H7 (cell line): ENCODE data around the gene POLE3. TPM values are rescaled to one million over a fixed set of nuclear protein-coding genes. Genes with fewer than 3 reads are reported as not detected.
"Not testable (repeated sequence)": the region's sequence is repeated elsewhere in the genome, so short reads cannot be mapped to it uniquely, and the experiment has no call there.

Source experiments
- DNase-seq: peaks from one replicate; pipeline ENCODE4 v3.0.0; 2012
- H3K27me3 ChIP-seq: 2 replicates; pipeline ENCODE4 v1.6.0; 2011; ENCODE audit warnings: mild to moderate bottlenecking, low read length; ENCODE audit not compliant: control insufficient read depth, insufficient read depth
- H3K36me3 ChIP-seq: replicated peaks from 2 replicates; pipeline ENCODE4 v1.5.1; 2011; ENCODE audit warnings: low read length; ENCODE audit not compliant: control insufficient read depth, insufficient read depth
- H3K4me3 ChIP-seq: 2 replicates; pipeline ENCODE4 v1.5.1; 2011; ENCODE audit warnings: low read depth, mild to moderate bottlenecking, control low read depth, low read length, moderate library complexity; ENCODE audit not compliant: insufficient read depth
- total RNA-seq: library from RNA; depleted of rRNA; stranded (reverse); fragments of >200 nt; shearing (Covaris generic); gene quantifications from 2 replicates; pipeline ENCODE4 v1.2.3, GENCODE V29; 2014; rRNA removed

Gene POLE3
- total RNA-seq, result 61.2 and 61.6 TPM in 2 replicates

GRCh38 chr9:113410207-113410864, at the start of gene POLE3, which contains the start of gene C9orf43:
Gene POLE3 (minus strand): TSS chr9:113410675. CDS start chr9:113410293, 382 bp downstream.
Gene C9orf43 (plus strand): TSS chr9:113410747. CDS start chr9:113413494, 2,747 bp downstream.
- peak; percentile 95 for DNase-seq
- peaks cover 13% of the 10 kb centered on the region for H3K36me3 ChIP-seq
- H3K27me3 ChIP-seq, result no peaks in the 10 kb centered on the region
- H3K4me3 ChIP-seq, result peak within 1 kb of the TSS; percentile 93

- DNase-seq, result no peak
- no peak overlapping the region for H3K4me3 ChIP-seq
- H3K36me3 ChIP-seq, result no peaks in the 10 kb centered on the region
- H3K27me3 ChIP-seq, result no peaks in the 10 kb centered on the region
Observed at GRCh38 chr9:113456235-113456634, 45.8 kb upstream of the POLE3 start.

GRCh38 chr9:113454914-113455761, 44.7 kb upstream of the POLE3 start:
- DNase-seq, result no peak
- no peak overlapping the region for H3K4me3 ChIP-seq
- no peaks in the 10 kb centered on the region for H3K36me3 ChIP-seq
- no peaks in the 10 kb centered on the region for H3K27me3 ChIP-seq

- DNase-seq, result no peak
- Histone ChIP-seq H3K36me3 (no peaks in the 10 kb centered on the region), H3K4me3 (no peak overlapping the region), H3K27me3 (no peaks in the 10 kb centered on the region)
Observed at GRCh38 chr9:113452113-113452605, 41.7 kb upstream of the POLE3 start.

- H3K27me3 ChIP-seq, result no peaks in the 10 kb centered on the region
- no peak for DNase-seq
- H3K36me3 ChIP-seq, result no peaks in the 10 kb centered on the region
- H3K4me3 ChIP-seq, result no peak overlapping the region
Observed at GRCh38 chr9:113449376-113449775, 38.9 kb upstream of the POLE3 start.

- Histone ChIP-seq H3K36me3 (no peaks in the 10 kb centered on the region), H3K4me3 (no peak overlapping the region), H3K27me3 (no peaks in the 10 kb centered on the region)
- DNase-seq, result peak; percentile 58
Observed at GRCh38 chr9:113446323-113446740, 35.9 kb upstream of the POLE3 start.

- no peaks in the 10 kb centered on the region for H3K27me3 ChIP-seq
- DNase-seq, result no peak
- no peak overlapping the region for H3K4me3 ChIP-seq
- H3K36me3 ChIP-seq, result no peaks in the 10 kb centered on the region
Observed at GRCh38 chr9:113444736-113445135, 34.3 kb upstream of the POLE3 start.

GRCh38 chr9:113437716-113438115, 27.2 kb upstream of the POLE3 start:
- DNase-seq, H3K27me3 ChIP-seq, H3K4me3 ChIP-seq, H3K36me3 ChIP-seq: not testable (repeated sequence)

- no peak overlapping the region for H3K4me3 ChIP-seq
- no peaks in the 10 kb centered on the region for H3K36me3 ChIP-seq
- DNase-seq, result no peak
- H3K27me3 ChIP-seq, result no peaks in the 10 kb centered on the region
Observed at GRCh38 chr9:113436728-113437515, 26.4 kb upstream of the POLE3 start.

- Histone ChIP-seq H3K27me3 (no peaks in the 10 kb centered on the region), H3K4me3 (no peak overlapping the region), H3K36me3 (no peaks in the 10 kb centered on the region)
- no peak for DNase-seq
Observed at GRCh38 chr9:113431191-113431590, 20.7 kb upstream of the POLE3 start.

- no peaks in the 10 kb centered on the region for H3K36me3 ChIP-seq
- H3K4me3 ChIP-seq, result no peak overlapping the region
- DNase-seq, result no peak
- H3K27me3 ChIP-seq, result no peaks in the 10 kb centered on the region
Observed at GRCh38 chr9:113428062-113428615, 17.7 kb upstream of the POLE3 start.

- no peak for DNase-seq
- no peaks in the 10 kb centered on the region for H3K27me3 ChIP-seq
- no peaks in the 10 kb centered on the region for H3K36me3 ChIP-seq
- no peak overlapping the region for H3K4me3 ChIP-seq
Observed at GRCh38 chr9:113427629-113428028, 17.2 kb upstream of the POLE3 start.

- DNase-seq, result no peak
- Histone ChIP-seq H3K27me3 (no peaks in the 10 kb centered on the region), H3K36me3 (no peaks in the 10 kb centered on the region), H3K4me3 (no peak overlapping the region)
Observed at GRCh38 chr9:113426701-113427100, 16.2 kb upstream of the POLE3 start.

- no peaks in the 10 kb centered on the region for H3K27me3 ChIP-seq
- no peak overlapping the region for H3K4me3 ChIP-seq
- no peak for DNase-seq
- H3K36me3 ChIP-seq, result no peaks in the 10 kb centered on the region
Observed at GRCh38 chr9:113425072-113425471, 14.6 kb upstream of the POLE3 start.
